HG02798 (cell line): ENCODE measurements around the gene DCXR.

Experiments used
- ATAC-seq: cut with Tn5 transposase; IDR thresholded peaks from one replicate; pipeline ENCODE4 v1.9.1; 2021; ENCODE audit warnings: mild to moderate bottlenecking; ENCODE audit not compliant: unreplicated experiment, poor library complexity

DCXR gene

GRCh38 chr17:81990836-81991683 lies 46.4 kb downstream of the DCXR start:
- ATAC-seq, result no peak

- no peak for ATAC-seq
Observed at GRCh38 chr17:81987161-81987770, 50.2 kb downstream of the DCXR start.

GRCh38 chr17:81986606-81987005 lies 50.9 kb downstream of the DCXR start:
- ATAC-seq, result no peak
